MM.1S (cell line): ENCODE measurements around the gene SPACA6.

Experiments
- DNase-seq: peaks from one replicate; pipeline ENCODE4 v3.0.0-alpha.2; 2015
- H2AFZ ChIP-seq: fragments of 300-600 bp; sonication (generic); 2 replicates; pipeline ENCODE4 v1.6.0; 2016; ENCODE audit warnings: antibody characterized with exemption, low read length
- H3F3A ChIP-seq: fragments of 300-600 bp; sonication (generic); 2 replicates; pipeline ENCODE4 v1.6.1; 2016; ENCODE audit warnings: mild to moderate bottlenecking, antibody characterized with exemption, low read length, moderate library complexity, mixed read lengths; ENCODE audit not compliant: insufficient read depth
- H3K27ac ChIP-seq: fragments of 300-600 bp; sonication (generic); 2 replicates; pipeline ENCODE4 v1.5.1; 2016; ENCODE audit warnings: mild to moderate bottlenecking, low read length
- H3K27me3 ChIP-seq: fragments of 300-600 bp; sonication (generic); replicated peaks from 2 replicates; pipeline ENCODE4 v1.6.0; 2016; ENCODE audit warnings: low read length; ENCODE audit not compliant: insufficient read depth
- H3K36me3 ChIP-seq: fragments of 300-600 bp; sonication (generic); replicated peaks from 2 replicates; pipeline ENCODE4 v1.6.1; 2016; ENCODE audit warnings: mild to moderate bottlenecking, low read length, mixed read lengths; ENCODE audit not compliant: insufficient read depth
- H3K4me1 ChIP-seq: fragments of 300-600 bp; sonication (generic); 2 replicates; pipeline ENCODE4 v1.6.1; 2016; ENCODE audit warnings: low read length, mixed read lengths
- H3K4me2 ChIP-seq: fragments of 300-600 bp; sonication (generic); 2 replicates; pipeline ENCODE4 v1.6.0; 2016; ENCODE audit warnings: low read depth, low read length
- H3K4me3 ChIP-seq: fragments of 300-600 bp; sonication (generic); 2 replicates; pipeline ENCODE4 v1.5.1; 2016; ENCODE audit warnings: low read length, mixed read lengths
- H3K79me2 ChIP-seq: fragments of 300-600 bp; sonication (generic); 2 replicates; pipeline ENCODE4 v1.6.1; 2016; ENCODE audit warnings: mixed run types, low read length, mixed read lengths
- H3K9ac ChIP-seq: fragments of 300-600 bp; sonication (generic); 2 replicates; pipeline ENCODE4 v1.6.1; 2016; ENCODE audit warnings: low read length, mixed read lengths
- H3K9me2 ChIP-seq: fragments of 300-600 bp; sonication (generic); replicated peaks from 2 replicates; pipeline ENCODE4 v1.6.1; 2016; ENCODE audit warnings: mild to moderate bottlenecking, low read length, mixed read lengths; ENCODE audit not compliant: insufficient read depth
- H3K9me3 ChIP-seq: fragments of 300-600 bp; sonication (generic); replicated peaks from 2 replicates; pipeline ENCODE4 v1.6.1; 2016; ENCODE audit warnings: mild to moderate bottlenecking, low read length, mixed read lengths; ENCODE audit not compliant: insufficient read depth
- H4K20me1 ChIP-seq: fragments of 300-600 bp; sonication (generic); 2 replicates; pipeline ENCODE4 v1.6.1; 2016; ENCODE audit warnings: mild to moderate bottlenecking, low read length, moderate library complexity, mixed read lengths; ENCODE audit not compliant: insufficient read depth
- CTCF ChIP-seq: fragments of 300-600 bp; sonication (generic); IDR thresholded peaks from 2 replicates; pipeline ENCODE4 v1.5.1; 2016; ENCODE audit warnings: antibody characterized with exemption, low read length, mixed read lengths
- EZH2 ChIP-seq: fragments of 300-600 bp; sonication (generic); optimal IDR thresholded peaks from 2 replicates; pipeline ENCODE3; 2017; ENCODE audit warnings: low read depth, mild to moderate bottlenecking, antibody characterized with exemption, low read length, mixed read lengths
- EZH2phosphoT487 ChIP-seq: fragments of 300-600 bp; sonication (generic); IDR thresholded peaks from 2 replicates; pipeline ENCODE4 v1.6.1; 2018; ENCODE audit warnings: antibody characterized with exemption, low read length

The SPACA6 gene

GRCh38 chr19:51696606-51697005 is 3.5 kb downstream of the SPACA6 start:
- Histone ChIP-seq H3K4me3 (no peak overlapping the region), H3K27me3 (no peaks in the 10 kb centered on the region), H4K20me1 (no peaks in the 10 kb centered on the region), H2AFZ (no peak overlapping the region), H3F3A (no peaks in the 10 kb centered on the region), H3K4me2 (no peak overlapping the region), H3K36me3 (no peaks in the 10 kb centered on the region), H3K79me2 (no peaks in the 10 kb centered on the region), H3K9ac (no peak overlapping the region), H3K4me1 (no peaks in the 10 kb centered on the region), H3K9me3 (no peaks in the 10 kb centered on the region), H3K27ac (no peak overlapping the region), H3K9me2 (no peaks in the 10 kb centered on the region)
- no peak for DNase-seq
- TF ChIP-seq CTCF (no peak), EZH2 (no peak), EZH2phosphoT487 (no peak)

GRCh38 chr19:51697169-51697776 is 4.1 kb downstream of the SPACA6 start:
- Histone ChIP-seq H3K9ac (no peak overlapping the region), H3K4me3 (no peak overlapping the region), H3K27me3 (no peaks in the 10 kb centered on the region), H3K9me3 (no peaks in the 10 kb centered on the region), H4K20me1 (no peaks in the 10 kb centered on the region), H3F3A (no peaks in the 10 kb centered on the region), H3K4me1 (no peaks in the 10 kb centered on the region), H3K79me2 (no peaks in the 10 kb centered on the region), H3K4me2 (no peak overlapping the region), H3K27ac (no peak overlapping the region), H3K36me3 (no peaks in the 10 kb centered on the region), H2AFZ (no peak overlapping the region), H3K9me2 (no peaks in the 10 kb centered on the region)
- TF ChIP-seq EZH2 (no peak), EZH2phosphoT487 (no peak), CTCF (no peak)
- no peak for DNase-seq

- no peak overlapping the region for H3K4me3 ChIP-seq
- H3K4me2 ChIP-seq, result no peak overlapping the region
- no peaks in the 10 kb centered on the region for H3F3A ChIP-seq
- no peaks in the 10 kb centered on the region for H3K9me2 ChIP-seq
- no peaks in the 10 kb centered on the region for H4K20me1 ChIP-seq
- TF ChIP-seq EZH2phosphoT487 (no peak), CTCF (no peak), EZH2 (no peak)
- no peak overlapping the region for H3K9ac ChIP-seq
- no peaks in the 10 kb centered on the region for H3K36me3 ChIP-seq
- H3K79me2 ChIP-seq, result no peaks in the 10 kb centered on the region
- H2AFZ ChIP-seq, result no peak overlapping the region
- H3K9me3 ChIP-seq, result no peaks in the 10 kb centered on the region
- H3K27ac ChIP-seq, result no peak overlapping the region
- no peak for DNase-seq
- no peaks in the 10 kb centered on the region for H3K27me3 ChIP-seq
- no peaks in the 10 kb centered on the region for H3K4me1 ChIP-seq
These were observed 5.2 kb downstream of the SPACA6 start for GRCh38 chr19:51698296-51698695.
